RPMI8226 (cell line): Measurements from ENCODE around the gene NEDD9.

ENCODE experiments used
- DNase-seq: peaks from one replicate; pipeline ENCODE4 v3.0.0-alpha.2; 2015

The NEDD9 gene

DNA sequence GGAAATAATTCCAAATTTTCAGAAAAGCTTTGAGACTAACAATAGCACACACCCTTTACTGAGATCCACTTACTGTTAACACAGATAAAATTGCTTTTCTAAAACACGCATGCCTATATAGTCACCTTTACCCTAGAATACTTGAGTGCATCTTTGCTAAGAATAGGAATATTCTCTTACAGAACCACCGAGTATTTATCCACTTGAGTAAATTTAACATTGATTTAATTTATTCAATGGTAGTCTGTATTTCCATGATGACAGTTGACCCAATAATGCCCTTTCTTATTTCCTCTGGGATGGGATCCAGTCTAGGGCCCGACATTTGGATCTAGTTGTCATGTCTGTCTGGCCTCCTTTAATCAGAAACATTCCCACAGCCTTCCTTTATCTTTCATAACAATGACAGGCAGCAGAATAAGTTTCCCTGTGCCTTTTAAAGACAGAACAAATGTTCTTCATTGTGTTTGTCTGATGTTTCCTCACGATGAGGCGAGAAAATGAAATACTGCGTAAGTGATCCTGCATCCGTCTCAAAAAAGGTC, 64.3 kb downstream of the NEDD9 start:
- no peak for DNase-seq

GRCh38 chr6:11166948-11167347, 65.5 kb downstream of the NEDD9 start:
- DNase-seq, result no peak

GRCh38 chr6:11164717-11165646, 67.5 kb downstream of the NEDD9 start:
- DNase-seq, result no peak

DNA sequence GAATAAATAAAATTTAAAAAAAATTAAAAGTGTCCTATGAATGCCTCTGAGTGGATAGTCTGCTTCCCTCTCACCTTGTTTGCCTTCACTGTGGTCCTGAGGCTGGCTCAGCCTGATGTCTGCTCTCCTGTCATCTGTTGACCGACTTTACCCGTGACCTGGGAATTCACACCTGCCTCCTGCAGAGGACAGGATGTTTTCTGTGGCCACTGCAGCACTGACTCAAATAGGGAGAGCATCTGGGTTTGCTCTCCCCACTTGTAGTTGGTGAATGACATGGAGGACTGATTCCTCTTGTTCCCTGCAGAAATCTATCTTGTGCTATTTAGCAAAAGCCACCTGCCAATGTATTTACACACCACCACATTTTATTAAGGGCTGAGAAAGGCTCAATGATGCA, 68.5 kb downstream of the NEDD9 start:
- DNase-seq, result no peak

DNA sequence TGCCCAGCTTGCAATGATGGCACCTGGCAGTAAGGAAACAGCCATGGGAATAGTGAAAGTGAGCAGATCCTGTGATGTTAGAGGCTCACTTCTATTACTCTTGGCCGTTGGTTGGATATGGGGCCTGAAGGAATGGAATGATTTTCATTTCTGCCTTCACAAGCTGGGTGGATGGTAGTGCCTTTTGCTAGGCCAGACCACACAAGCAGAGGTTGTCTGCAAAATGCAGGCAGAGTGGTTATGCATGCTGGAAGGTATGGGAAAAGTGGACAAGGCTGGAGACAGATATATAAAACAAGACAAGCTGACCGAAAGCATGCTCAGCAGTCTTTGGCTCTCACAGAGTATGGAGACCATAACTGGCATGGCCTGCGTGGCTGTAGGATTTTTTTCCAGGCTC, 70.2 kb downstream of the NEDD9 start:
- DNase-seq, result no peak

GRCh38 chr6:11161031-11161956, 71.2 kb downstream of the NEDD9 start:
- no peak for DNase-seq

DNA sequence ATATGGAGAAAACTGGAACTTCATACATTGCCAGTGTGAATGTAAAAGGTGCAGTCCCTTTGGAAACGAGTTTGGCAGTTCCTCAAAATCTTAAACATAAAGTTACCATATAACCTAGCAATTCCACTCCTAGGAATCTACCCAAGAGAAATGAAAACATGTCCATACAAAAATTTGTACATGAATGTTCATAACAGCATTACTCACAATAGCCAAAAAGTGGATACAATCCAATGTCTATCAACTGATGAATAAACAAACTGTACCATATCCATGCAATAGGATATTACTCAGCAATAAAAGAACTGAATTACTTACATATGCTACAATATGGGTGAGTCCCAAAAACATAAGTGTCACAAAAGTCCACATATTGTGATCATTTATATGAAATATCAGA, 72.3 kb downstream of the NEDD9 start:
- DNase-seq, result no peak

- no peak for DNase-seq
Measured at GRCh38 chr6:11155589-11155988, 76.9 kb downstream of the NEDD9 start.

- no peak for DNase-seq
Measured at GRCh38 chr6:11153447-11153846, 79.0 kb downstream of the NEDD9 start.

GRCh38 chr6:11152581-11152980, 79.9 kb downstream of the NEDD9 start:
- no peak for DNase-seq

GRCh38 chr6:11151488-11151887, 81.0 kb downstream of the NEDD9 start:
- no peak for DNase-seq

DNA sequence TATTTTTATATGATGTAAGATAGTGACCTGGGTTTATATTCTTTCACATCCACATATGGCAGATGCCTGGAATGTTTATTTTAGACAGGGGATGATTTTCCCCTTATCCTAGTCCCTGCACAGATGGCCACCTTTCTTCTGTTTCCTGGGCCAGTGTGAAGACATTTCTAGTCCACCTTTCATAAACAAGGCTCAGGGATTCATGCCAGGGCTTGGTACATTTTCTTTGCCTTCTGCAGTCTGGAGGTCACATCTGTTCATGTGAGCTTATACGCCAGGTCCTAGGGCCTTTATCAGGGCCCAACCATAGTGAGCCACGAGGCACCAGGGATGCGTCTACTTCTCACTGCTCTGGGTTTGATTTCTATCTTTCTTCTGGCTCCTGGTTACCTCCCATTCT, 82.9 kb downstream of the NEDD9 start:
- DNase-seq, result no peak

GRCh38 chr6:11146117-11146826, 86.2 kb downstream of the NEDD9 start:
- DNase-seq, result no peak

DNA sequence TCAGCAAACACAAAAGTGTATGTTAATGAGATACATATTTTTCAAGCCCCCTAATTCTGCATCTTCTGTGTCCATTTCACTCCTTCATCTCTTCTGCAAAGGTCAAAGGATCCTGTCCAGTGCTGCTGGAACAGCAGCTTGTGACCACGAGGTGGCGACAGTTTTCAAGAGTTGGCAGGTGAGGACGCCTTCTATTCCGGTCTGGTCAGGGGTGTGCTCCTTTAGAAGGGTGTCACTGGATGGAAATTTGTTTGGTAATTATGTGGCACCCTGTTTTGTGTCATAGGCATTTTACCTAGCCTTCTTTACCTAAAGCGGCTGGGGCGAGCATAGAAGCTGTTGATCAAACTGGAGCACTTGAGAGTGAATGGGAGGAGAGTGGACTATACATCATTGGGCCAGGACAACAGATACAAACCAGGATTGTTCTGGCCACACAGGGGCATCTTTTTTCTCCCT, 88.0 kb downstream of the NEDD9 start:
- DNase-seq, result peak; percentile 82

- no peak for DNase-seq
Measured at GRCh38 chr6:11143394-11144371, 88.8 kb downstream of the NEDD9 start.

DNA sequence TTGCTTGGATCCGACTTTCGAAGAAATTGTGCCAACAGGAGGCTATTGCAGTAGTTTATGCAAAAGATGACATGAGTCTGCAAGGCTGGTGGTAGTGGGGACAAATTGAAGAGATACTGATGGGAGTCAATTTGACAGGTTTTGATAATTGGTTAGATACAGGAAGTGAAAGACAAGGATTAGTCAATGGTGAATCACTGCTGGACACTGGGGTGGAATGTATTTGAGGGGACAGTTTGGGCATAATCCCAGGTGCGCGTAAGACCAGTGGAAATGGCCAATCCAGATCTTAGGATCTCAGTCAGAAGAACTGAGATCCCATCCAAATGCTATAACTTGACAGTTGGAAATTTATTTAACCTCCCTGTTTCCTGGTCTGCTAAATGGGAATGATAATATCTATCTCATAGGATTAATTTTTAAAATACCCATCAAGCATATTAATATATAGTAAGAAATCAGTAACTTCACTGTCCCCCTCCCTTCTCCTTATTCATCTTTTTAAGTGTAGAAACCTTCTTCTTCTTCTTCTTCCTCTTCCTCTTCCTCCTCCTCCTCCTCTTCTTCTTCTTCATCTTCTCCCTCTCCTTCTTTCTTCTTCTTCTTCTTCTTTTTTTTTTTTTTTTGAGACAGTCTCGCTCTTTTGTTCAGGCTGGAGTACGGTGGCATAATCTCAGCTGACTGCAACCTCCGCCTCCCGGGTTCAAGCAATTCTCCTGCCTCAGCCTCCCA, 90.0 kb downstream of the NEDD9 start:
- DNase-seq, result no peak

GRCh38 chr6:11141295-11141694, 91.2 kb downstream of the NEDD9 start:
- DNase-seq, result no peak

DNA sequence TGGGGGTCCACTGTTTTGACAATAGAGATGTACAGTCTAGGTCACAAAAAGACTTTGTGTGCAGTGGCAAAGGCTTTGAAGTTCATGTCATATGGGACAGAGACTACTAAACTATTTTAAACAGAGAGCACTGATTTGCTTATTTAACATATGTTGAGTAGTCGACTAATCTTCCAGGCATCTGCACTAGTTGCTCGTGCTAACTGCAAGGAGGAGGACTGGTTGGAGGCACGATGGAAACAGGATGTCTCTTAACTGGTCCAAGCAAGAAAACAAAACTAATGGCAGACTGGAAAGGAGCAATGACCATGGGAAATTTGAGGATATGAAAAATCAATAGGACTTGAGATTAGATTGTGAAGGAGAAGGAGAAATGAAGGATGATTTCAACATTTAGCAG, 92.4 kb downstream of the NEDD9 start:
- DNase-seq, result no peak

- DNase-seq, result no peak
Measured at GRCh38 chr6:11139051-11139960, 93.2 kb downstream of the NEDD9 start.

GRCh38 chr6:11136809-11137208, 95.7 kb downstream of the NEDD9 start:
- DNase-seq, result no peak
